GM21381 (cell line): ENCODE data around the gene GPATCH8.
"Not testable (repeated sequence)": the region's sequence is repeated elsewhere in the genome, so short reads cannot be mapped to it uniquely, and the experiment has no call there.

ENCODE experiments used
- ATAC-seq: cut with Tn5 transposase; IDR thresholded peaks from one replicate; pipeline ENCODE4 v1.9.1; 2021; ENCODE audit warnings: mild to moderate bottlenecking, moderate library complexity; ENCODE audit not compliant: unreplicated experiment

Gene GPATCH8

DNA sequence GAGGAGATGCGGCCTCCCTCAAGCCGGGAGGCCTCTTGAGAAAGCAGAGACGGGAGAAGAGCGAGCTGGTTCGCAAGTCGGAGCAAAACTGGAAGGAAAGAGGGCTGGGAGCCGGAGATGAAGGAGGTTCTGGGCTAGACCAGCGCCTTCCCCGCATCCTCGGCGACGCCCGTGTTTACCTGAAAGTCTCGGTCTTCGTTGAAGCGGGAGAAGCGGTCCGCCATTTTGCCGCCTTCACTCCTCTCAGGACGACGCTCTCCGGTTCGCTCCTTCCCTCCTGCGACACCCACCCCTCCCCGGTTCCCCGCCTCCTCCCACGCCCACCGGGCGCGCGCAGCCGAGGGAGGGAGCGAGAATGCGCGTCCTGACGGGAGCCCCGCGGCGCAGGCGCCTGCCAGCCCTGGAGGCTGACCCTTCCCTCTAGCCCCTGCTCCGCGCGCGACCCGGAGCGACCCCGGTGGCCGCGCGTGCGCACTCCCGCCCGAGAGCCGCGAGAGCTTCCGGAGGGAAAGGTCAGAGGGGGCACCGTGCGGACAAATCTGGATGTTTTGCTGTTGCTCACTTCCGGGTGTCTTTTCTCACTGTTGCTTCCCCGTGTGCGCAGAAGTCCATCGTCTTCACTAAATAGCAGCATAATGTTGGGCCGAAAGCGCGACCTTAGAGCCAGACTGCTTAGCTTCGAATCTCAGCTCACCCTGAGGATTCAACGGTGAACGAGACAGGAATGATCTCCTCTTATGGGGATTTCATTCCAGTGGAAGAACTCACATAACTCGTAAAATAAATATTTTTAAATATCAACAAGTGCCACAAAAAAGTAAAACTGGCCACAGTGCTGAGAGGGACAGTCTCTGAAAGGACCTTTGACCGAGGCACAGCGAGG, at the start of gene GPATCH8:
TSS of gene GPATCH8 (minus strand) at position 260 of the 883 bp plus-strand sequence. CDS start at position 224, 36 bp downstream.
- ATAC-seq: peak; percentile 91

- no peak for ATAC-seq
These were observed 49.2 kb upstream of the GPATCH8 start for GRCh38 chr17:44552361-44552760.

- ATAC-seq: no peak
These were observed 46.5 kb upstream of the GPATCH8 start for GRCh38 chr17:44549686-44550085.

DNA sequence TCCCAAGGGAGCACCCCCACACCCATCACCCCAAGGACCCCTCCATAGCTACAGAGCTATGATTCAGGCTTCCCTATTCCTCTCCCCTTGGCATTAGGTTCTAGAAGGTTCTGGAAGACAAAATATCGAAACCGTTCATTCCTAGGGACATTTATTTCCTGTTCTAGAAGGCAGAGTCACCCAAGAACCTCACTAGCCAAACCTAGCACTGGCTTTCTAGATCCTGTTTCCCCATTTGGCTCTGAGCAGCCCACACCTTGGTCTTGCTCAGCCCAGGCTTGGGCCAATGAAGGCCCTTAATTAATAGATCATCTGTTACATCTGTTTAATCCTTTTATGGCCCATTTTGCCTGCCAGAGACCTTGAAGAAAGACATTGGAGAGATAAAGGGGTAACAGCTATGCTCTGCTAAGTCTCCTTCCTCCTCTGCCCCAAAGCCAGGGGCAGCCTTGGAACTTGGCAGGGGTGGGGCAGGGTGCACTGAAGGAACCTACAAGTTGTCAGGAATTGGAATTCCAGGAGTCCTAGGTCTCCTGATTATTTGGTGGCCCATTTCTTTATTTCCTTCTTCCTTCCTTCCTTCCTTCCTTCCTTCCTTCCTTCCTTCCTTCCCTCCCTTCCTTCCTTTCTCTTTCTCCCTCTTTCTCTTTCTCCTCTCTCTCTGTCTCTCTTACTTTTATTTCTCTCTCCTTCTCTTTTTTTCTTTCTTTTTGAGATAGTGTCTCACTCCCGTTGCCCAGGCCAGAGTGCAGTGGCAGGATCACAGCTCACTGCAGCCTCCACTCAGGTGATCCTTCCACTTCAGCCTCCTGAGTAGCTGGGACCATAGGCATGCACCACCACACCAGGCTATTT, 45.4 kb upstream of the GPATCH8 start:
- no peak for ATAC-seq

GRCh38 chr17:44547625-44548267, 44.5 kb upstream of the GPATCH8 start:
- no peak for ATAC-seq

DNA sequence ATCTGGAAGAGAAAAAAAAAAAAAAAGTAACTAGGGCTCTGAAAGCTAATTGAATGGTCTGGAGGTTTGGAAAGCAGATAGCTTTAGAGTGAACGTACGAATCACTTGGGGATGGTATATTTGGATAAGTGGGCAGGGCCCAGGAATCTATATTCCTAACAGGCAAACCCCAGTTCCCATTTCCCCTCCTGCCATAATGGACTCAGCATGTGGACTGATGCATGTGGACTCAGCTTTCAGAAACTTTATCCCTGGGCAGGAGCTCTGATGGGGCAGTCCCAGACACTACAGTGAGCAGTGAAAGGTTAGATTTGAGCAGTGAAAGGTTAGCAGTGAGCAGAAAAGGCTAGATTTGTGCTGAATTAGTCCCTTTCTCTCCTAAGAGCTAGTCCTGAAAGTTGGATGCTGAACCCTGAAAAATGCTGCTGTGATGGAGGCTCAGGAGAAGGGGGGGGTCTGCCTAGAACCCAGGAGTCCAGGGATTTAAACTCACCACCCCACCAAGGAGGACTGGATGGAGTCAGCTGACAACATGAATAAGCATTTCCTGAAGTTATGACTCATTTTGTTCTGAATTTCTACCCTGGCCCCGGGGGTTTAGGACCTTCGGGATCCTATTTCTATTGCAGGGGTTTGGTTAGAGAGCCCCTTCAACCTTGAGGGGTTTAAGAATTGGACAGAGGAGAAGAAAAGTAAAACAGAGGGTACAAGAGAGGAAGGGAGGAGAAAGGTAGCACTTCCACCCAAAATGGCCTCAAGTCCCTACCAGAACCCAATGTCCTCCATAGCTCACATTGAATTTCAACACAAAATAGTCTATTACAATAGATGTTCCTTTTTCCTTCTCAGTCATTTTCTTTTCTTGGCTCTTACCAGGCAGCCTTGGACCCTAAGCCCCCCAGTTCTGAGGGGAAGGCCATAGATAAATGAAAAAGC, 43.7 kb upstream of the GPATCH8 start:
- no peak for ATAC-seq

- no peak for ATAC-seq
These were observed 40.8 kb upstream of the GPATCH8 start for GRCh38 chr17:44543905-44544523.

DNA sequence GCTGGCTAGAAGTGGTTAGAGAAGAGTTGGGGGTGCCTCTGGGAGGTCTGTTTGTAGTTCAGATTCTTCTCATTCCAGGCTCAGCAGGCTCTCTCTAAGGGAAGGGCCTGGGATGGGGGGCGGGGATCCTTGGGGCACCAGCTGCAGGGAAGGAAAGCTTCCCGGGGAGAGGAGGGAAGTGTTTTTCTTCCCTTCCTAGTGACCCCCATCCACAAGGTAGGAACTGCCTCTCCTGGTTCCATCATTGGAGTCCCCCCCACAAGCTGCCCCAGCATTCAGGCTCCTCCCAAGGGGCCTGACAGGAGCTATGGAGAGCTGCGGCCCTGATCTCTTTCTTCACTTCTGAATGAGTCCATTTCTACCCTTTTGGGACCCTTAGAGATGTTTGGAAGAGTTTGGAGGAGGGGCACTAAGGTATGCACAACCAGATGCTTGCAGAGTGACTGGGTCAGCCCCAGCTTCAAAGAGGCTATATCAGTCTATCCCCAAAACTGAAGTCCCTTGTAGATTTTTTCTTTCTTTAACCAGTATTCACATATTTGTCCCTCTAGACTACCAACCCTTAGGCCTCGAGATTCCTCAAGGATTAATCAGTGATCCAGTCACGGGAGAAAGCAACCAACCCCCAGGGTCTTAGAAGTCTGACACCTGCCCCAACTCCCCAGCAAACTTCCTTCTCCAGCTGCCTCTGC, 40.2 kb upstream of the GPATCH8 start:
- no peak for ATAC-seq

- ATAC-seq: no peak
These were observed 38.8 kb upstream of the GPATCH8 start for GRCh38 chr17:44541884-44542581.

DNA sequence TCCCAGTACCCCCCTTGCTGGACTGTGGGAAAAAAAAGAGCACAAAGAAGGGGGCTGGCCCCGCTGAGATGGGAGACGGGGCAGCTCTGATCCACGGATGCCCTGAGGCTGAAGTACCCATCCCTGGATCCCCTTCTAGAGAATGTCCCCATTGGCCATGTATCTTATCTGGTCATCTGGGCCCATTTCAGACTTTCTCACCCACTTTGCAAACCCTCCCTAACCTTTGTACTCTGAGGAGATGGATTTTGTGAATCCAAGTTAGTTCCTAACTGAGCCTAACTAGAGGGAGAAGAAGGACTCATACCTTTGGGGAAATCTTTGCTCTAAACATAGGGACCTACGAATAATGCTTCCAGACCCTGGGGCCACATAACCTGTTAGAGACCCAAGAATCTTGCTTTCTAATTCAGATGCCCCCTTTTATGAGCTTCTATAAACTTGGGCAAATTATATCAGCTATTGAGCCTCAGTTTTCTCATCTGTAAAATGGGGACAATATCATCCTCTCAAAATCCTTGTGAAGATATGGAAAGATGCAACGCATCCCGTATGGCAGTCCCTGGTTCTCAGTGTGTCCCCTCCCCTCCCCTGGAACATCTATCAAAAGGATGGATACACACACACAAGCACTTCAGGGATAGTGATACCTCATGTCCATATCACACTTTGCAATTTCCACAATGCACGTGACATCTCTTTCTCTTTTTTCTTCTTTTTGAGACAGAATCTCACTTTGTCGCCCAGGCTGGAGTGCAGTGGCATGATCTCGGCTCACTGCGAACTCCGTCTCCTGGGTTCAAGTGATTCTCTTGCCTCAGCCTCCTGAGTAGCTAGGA, 37.3 kb upstream of the GPATCH8 start:
- ATAC-seq: no peak

- ATAC-seq: no peak
These were observed 36.5 kb upstream of the GPATCH8 start for GRCh38 chr17:44539673-44540072.

DNA sequence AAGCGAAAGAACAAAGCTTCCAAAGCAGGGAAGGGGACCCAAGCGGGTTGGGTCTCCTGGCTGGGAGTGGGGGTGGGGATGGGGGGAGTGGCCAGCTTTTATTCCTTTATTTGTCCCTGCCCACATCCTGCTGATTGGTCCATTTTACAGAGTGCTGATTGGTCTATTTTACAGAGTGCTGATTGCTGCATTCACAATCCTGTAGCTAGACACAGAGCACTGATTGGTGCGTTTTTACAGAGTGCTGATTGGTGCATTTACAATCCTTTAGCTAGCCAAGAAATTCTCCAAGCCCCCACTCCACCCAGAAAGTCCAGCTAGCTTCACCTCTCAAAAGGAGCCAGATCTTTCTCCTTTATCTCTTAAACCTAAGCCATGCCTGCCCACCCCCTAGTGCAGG, 34.7 kb upstream of the GPATCH8 start:
- ATAC-seq: not testable (repeated sequence)

DNA sequence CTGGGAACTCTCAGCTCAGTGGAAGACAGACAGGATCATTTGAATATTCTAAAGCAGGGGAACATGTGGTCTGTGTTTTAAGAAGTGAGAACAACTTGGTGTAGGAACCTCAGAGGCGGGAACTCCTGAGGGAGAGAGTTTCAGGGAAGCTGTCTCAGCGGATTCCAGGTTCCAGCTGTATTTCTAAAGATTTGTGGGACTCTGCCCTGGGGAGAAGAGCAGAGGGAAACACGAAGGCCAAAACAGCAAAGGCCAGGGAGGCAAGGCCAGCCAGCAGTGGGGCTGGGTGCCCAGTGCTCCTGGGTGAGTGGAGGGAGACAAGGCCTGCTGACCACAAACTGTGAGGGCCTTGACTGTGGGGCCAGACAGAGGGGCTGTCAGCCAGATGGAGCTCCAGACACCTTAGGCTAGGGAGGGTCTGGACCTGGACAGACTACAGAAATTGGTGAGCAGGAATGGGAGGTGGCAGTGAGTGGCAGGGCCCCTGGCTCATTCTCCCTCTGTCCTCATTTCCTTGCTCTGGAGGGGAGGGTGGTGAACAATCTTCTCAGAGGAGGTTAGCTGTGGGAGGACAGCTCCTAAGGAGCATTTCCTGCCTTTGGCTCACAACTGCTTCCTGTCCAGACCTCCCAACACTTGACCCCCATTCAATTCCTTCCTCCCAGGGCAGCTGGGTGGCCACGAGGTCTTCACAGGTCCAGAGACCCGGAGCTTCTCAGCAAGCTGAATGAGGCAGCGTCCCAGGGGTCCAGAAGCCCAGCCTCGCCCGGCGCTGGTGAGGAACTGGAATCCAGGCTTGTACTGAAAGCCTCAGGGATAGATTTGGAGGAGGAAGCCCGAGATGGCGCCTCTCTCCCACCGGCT, 33.1 kb upstream of the GPATCH8 start:
- no peak for ATAC-seq

- ATAC-seq: no peak
These were observed 30.5 kb upstream of the GPATCH8 start for GRCh38 chr17:44533533-44534246.

DNA sequence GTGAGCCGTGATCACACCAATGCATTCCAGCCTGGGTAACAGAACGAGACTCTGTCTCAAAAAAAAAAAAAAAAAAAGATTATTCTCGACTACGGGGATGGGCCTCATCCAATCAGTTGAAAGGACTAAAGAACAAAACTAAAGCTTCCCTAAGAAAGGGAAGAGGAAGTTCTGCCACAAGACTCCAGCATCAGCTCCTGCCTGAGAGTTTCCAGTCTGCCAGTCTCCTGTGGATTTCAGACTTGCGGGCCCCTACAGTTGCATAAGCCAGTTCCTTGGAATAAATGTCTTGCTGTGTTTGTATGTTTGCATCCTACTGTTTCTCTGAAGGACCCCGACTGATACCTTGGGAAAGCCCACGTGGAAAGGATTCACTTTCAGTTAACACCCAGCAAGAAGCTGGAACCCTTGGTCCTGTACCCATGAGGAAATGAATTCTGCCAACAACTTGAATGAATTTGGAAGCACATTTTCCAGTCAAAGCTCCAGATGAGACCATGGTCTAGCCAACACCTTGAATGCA, 27.8 kb upstream of the GPATCH8 start:
- ATAC-seq: no peak

GRCh38 chr17:44529864-44530263, 26.7 kb upstream of the GPATCH8 start:
- ATAC-seq: no peak
